GM19397 (cell line): ENCODE results near the gene SOCS2.
"Not testable (repeated sequence)": the region's sequence is repeated elsewhere in the genome, so short reads cannot be mapped to it uniquely, and the experiment has no call there.

Experiments
- ATAC-seq: cut with Tn5 transposase; IDR thresholded peaks from one replicate; pipeline ENCODE4 v1.9.1; 2021; ENCODE audit warnings: mild to moderate bottlenecking, moderate library complexity; ENCODE audit not compliant: unreplicated experiment

The SOCS2 gene, protein sequence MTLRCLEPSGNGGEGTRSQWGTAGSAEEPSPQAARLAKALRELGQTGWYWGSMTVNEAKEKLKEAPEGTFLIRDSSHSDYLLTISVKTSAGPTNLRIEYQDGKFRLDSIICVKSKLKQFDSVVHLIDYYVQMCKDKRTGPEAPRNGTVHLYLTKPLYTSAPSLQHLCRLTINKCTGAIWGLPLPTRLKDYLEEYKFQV

DNA sequence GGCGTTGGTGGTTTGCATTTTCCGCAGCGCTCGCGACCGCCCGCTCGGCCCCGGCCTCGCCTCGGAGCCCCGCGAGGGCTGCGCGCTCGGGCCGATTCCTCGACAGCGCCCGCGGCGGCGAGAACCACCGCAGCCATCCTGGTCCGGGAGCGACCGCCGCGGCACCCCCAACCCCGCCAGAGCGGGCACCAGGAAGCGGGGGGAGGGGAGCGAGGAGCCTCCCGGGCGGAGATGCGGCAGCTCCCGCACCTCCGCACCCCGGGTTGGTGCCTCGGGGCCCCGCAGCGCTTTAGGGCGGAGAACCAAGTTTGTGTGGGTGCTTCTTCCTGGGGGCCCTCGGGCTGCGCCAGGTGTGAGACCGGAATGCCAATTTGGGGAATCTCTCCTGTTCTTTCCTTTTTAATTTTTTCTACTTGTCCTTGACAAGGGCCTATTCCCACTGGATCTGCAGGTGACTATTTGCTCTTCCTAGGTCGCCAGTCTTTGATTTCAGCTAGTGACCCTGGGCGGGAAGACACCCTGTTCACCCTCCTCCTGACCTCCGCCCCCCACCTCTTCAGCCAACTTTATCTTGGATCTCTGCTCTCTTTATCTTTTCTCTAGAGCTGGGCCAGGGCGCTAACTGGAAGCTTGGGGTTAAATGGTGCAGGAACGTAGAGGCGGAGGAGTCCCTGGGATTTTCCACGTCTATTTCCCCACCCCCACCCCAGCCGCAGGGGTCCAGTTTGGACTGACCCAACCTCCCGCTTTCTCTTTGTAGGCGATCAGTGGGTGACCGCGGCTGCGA is at the start of gene SOCS2:
TSS of gene SOCS2 (plus strand) at position 751 of the 787 bp plus-strand sequence. CDS start 223 bp downstream, outside the sequence.
- ATAC-seq = no peak

DNA sequence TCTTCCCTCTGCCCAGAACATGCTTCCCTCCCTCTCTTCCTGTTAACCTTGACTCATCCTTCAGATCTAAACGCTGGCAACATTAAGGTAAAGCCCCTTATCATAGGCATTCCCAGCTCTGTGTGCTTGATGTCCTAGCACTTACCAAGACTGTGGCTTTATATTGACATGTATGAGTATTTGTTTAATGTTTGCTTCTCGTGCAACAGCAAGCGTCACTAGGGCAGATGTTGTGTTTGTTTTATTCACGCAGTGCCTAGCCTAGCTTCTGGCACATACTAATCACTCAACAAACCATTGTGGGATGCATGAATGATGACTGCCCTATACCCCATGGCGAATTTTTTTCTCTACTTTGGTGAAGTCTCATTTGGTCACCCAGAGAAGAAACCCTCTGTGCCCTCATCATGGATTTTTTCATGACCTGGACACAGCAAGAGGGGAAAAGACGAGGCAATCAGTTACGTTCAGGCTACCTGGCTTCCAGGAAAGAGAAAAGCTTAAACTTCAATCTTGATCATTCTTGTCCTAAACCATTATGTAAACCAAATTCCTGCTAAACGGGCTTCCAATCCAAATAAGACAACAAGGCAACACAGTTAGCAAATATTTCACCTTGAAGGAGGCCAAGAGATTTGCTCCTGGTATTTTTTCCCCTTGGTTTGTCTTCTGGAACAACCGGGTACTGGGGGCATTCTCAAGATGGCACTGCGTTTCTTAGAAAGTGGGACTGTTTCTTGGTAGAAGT is 47.9 kb upstream of the SOCS2 start:
- no peak for ATAC-seq

DNA sequence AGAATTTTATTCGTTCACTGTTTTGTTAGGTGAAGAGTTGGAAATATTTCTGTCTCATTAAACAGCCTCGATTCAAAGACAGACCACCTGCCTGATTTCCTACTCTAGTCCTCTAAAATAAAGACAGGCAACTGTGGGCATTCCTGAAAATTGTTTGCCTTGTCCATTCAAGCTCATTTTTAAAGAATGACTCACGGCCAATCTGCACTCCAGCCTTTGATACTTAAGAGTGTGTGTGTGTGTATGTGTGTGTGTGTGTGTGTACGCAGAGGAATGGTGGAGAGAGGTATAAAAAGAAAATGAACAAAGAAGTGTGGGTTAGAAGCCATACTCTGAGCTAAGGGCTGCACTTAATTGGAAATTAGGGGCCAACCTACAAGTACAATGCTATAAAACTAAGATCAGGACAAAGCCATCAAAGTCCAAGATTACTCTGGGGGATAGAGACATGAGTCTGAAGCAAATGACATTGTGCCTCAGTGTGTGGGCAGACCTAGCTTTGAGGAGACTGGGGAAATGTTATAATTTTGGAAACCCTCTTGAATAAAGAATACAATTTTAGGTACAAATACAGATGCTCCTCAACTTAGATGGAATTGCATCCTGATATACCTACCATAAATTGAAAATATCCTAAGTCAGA is 45.6 kb upstream of the SOCS2 start:
- no peak for ATAC-seq

DNA sequence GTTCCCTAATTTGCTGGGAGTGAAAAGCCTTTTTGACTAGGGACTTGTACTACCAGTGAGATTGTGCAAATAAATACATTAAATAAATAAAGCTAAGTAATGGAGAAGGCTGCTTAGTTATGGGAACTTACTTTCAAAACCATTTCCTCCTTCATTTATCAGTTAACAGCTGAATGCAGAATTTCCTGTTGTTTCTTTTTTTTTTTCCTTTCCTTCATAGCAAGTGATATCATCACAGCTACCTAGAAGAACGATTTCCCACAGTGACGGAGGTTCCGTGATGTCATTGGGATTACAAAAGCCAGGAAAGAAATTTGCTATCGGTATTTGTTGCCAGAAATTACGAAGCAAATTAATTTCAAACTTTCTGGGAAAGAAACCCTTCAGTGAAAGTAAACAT is 42.1 kb upstream of the SOCS2 start:
- no peak for ATAC-seq

DNA sequence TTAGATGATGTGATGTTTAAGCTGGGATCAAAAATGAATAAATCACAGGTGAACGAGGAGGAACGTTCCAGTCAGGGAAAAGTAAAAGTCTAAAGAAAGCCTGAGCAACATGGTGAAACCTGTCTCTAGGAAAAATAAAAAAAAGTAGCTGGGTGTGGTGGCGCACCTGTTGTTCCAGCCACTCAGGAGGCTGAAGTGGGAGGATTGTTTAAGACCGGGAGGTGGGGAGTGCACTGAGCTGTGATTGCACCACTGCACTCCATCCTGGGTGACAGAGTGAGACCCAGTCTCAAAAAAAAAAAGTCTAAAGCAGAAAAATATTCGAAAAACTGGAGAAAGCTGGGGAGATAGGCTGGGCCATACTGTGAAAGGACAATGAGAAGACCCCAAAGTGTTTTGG is 39.2 kb upstream of the SOCS2 start:
- no peak for ATAC-seq

DNA sequence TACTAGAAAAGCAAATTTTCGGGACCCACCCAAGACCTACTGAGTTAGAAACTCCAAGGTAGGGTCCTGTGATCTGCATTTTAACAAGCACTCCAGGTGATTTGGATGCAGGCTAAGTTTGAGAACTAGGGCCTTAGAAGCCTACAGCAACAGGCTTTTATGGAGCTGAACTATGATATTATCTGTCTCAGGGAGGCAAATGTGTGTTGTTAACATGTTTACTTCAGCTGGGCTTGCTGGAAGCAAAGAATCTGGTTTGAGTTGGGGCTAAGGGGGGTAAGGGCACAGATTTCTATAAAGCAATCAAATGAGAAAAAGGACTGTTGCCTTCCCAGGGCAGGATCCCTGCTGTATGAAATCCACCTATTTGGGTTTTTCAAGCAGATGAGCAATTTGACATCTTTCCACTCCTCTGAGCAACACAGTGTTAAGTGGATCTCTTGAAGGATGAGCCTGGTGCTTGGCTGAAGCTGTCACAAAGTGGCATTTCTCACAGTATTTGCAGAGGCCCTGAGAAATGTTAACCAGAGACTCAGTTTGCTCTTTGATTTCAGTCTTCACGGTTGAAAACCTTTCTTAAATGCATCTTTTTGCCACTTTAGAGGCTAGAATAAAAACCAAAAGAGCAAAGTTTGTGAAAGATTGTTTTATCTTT is 36.2 kb upstream of the SOCS2 start:
- no peak for ATAC-seq

DNA sequence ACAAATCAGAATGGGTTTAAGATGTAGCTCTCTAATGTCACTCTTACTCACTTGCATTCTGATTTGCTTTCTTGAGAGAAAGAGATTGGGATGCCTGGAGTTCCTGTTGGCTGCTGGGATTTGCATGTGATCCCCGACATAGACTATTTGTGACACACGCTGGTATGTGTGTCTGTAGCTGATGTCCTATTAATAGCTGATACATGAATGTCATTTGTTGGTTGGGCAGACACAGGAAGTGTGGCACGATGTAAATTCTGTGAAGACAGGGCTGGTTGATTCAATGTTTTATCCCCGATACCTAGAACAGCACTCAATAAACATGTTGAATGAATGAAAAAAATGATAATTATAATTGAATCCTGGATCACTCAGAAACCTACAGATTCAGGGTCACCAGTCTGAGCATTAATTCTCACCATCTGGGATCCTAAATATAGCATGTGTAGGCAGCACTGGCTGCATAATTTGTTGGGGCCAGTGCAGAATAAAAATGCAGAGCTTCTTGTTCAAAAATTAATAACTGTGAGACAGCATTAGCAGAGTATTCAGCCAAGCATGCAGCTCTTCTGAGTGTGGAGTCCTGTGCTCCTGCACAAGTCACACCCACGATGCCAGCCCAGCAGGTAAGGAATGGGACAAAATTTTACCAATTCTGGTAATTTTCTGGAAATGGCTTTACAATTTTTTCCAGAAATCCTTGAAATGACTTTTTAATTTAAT is 35.5 kb upstream of the SOCS2 start:
- peak; percentile 88 for ATAC-seq

DNA sequence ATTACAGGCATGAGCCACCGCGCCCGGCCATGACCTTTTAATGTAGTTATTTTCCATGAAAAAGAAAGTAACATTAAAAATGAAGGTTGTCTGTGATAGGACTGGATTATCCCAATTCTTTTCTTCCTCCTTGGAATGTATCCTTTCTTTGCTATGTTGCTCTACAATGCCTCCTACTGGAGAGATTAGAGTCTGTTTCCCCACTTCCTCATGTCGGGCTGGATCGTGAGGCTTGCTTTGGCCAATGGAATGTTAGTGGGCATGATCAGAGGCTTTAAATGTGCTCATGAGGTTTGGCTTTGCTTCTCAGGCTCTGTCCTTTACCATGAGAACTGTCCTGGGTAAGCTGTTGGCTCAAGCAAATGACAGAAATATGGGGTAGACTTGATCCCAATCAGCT is 34.7 kb upstream of the SOCS2 start:
- ATAC-seq = no peak

DNA sequence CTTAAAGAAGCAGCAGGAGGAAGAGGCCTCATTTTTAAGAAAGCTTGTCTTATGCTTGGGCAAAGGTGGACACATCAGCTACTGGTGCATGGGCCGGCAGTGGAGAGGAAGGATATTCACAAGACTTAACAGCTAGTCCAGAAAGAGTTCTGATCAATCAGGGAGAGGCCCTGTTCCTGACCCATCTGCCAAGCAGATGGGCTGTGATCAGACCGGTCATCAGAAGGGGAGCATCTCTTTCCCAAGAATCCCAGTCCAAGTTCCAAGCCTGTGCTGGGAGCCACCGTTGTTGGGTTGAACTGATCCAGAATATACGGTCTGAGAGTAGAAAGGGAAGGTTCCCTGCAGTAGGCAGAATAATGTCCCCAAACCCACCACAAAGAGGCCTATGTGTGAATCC is 32.7 kb upstream of the SOCS2 start:
- ATAC-seq = no peak

DNA sequence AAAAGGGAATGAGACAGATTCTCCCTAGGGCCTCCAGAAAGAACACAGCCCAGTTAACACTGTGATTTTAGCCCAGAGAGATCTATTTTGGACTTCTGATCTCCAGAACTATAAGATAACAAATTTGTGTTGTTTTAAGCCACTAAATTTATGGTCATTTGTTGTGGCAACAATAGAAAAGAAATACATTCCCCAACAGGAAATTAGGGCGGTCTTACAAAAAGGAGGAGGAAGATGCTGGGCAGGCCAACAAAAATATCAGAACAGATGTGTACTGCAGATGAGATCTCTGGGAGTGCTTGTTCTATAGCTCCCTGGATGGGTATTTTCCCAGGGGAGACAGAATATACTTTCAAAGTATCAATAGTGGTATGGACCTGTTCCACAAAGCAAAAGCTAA is 32.0 kb upstream of the SOCS2 start:
- ATAC-seq = no peak

DNA sequence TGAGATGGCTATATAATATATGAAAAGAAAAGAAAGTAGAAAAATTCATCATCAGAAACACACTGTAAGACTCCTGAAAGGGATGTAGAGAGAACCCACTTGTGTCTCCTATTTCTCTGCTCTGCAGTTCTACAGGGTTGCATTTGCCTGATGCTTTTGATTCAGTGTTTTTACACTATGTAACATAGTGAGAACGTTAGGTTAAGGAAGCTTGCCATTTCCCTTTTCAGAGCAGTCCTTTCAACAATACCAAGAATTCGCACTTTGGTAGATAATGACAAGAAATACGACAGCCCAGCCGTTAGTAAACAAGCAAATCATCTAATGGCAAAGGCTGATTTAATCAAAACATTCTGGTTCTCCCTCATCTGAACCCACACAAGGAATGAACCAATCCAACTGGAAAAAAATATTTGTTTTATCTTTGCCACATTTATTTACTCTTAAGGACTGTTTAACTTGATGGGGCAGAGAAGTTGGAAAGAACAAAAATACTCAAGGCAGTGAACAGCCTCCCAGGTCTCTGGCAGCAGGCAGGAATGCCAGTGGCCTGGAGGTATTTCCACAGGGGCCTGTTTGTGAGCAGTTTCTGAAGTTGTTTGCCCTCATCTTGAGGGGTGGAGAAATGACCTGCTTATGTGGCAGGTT is 30.8 kb upstream of the SOCS2 start:
- ATAC-seq = no peak

DNA sequence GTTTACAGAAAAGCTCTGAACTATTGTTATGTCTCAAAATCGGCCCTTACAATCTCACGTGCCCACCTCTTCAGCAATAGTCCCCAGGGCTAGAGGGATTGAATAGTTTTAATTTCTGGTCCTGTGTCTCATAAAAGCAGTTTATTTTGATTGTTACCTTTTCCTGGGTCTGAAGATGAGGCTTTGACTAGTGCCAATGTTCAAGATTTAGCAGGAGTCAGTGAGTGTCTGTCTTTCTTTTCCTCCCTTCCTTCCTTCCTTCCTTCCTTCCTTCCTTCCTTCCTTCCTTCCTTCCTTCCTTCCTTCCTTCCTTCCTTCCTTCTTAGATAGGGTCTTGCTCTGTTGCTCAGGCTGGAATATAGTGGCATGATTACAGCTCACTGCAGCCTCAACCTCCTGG is 24.7 kb upstream of the SOCS2 start:
- ATAC-seq = no peak

DNA sequence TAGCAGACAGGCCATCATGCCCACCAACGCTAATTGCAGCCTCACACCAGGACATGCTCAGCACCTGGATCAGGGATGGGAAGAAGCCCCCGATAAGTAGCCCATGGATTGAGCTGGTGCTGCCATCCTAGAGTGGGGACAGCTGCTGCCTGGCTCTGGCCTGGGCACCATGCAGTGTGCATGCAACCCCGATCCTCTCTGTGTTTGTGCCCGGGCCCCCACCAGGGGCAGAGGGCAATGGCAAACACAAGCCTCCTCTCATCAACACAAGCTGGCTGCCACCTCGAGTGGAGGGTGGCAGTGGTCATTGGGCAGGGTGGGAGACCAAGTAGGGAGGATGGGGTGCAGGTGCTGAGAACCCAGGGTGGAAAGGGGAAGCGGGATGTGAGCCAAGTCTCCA is 23.3 kb upstream of the SOCS2 start:
- ATAC-seq = no peak

DNA sequence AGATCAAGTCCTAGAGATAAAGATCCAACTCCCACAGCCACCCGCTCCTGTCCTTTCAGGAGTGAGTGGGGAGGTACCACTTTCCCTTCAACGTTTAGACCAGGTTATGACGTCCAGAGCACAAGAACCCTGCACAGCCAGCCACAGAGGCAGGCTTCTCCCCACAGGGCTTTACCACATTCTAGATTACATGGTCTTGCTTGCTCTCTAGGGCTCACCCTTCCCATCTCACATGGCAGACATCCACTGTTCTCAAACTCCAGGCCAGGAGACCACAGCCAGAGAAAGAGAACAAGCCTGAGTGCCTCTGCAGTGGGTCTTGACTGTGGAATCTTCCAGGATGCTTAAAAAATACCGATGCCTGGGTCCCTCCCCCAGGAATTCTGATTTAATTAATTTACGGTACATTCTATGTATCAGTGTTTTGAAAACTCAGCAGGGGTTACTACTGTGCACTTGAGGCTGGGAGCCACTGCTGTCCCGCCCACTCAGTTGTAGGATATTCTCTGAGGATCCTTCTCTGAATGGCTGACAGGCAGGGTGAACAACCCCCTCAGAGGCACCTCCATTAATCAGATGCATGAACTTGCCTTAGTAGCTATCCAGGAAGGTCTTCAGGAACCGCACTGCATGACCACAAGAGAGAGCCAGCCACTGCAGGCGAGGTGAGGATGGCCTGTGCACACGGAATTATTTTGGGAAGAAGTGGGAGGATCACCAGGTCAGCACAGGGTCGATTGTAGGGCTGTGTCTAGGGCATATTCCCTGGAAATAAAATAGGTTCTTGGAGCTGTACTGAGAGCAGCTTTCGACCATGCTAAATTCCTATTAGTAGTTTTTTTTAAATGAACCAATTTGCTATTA is 21.5 kb upstream of the SOCS2 start:
- ATAC-seq = no peak

DNA sequence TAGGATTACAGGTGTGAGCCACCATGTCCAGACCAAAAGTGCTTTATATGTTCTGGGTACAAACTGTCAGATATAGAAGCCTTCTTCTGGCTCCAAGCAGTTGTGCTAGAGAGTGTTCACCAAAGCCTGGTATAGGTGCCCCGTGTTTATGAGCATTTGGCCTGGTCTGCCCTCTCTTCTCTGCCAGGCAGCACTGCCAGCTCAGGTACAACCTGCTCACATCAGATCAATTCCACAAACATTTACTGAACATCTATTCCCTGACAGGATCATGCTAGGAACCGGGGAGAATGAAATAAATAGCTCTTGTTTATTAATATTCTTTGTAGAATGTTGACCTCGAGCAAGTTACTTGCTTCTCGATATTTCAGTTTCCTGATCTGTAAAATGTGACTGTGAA is 20.0 kb upstream of the SOCS2 start:
- ATAC-seq = no peak

DNA sequence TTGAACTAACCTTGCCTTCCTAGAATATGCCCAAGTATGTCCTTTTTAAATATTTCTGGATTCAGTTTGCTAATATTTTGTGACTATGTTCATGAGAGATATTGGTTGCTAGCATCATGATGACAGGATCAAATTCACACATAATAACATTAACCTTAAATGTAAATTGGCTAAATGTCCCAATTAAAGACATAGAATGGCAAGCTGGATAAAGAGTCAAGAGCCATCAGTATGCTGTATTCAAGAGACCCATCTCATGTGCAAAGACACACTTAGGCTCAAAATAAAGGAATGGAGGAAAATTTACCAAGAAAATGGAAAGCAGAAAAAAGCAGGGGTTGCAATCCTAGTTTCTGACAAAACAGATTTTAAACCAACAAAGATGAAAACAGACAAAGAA is 14.6 kb upstream of the SOCS2 start:
- ATAC-seq = not testable (repeated sequence)

DNA sequence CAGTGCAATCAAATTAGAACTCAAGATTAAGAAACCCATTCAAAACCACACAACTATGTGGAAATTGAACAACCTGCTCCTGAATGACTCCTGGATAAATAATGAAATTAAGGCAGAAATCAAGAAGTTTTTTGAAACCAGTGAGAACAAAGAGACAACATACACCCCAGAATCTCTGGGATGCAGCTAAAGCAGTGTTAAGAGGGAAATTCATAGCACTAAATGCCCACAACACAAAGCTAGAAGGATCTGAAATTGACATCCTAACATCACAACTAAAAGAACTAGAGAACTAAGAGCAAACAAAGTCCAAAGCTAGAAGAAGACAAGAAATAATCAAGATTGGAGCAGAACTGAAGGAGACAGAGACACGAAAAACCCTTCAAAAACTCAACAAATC is 13.8 kb upstream of the SOCS2 start:
- ATAC-seq = not testable (repeated sequence)

DNA sequence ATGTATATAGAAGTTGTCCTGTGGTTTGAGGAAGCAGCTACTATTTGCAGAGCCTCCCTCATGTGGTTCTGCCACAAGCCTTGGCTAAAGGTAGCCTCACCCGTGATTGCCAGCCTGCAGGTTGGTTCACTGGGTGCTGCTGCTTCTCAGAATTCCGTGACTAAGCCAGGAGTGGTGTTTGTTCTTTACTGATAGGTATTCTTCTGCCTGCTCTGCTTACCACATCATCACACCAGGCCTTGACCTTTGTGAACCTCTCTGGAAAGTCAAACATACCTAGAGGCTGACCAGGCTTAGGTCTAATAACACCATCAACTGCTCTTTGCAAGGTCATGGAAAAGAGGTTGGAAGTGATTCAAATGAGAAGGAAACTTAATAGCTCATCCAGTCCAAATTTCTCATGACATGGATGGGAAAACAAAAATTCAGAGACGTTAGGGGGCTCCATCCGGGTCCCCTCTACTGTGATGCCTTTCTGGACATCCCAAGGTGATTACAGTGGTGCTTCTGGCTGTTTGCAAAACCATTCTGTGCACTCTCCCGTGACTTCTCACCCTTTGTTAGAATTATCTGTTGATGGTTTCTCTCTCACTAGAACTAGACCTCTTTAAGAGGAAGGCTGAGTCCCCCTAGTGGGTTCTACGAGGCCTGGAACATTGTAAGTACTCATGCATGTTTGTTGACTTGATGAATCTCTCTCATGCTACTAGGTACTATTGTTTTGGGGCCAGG is 8.5 kb upstream of the SOCS2 start:
- peak; percentile 52 for ATAC-seq
